ENCODE results near the gene PROSER3.

Gene PROSER3

DNA sequence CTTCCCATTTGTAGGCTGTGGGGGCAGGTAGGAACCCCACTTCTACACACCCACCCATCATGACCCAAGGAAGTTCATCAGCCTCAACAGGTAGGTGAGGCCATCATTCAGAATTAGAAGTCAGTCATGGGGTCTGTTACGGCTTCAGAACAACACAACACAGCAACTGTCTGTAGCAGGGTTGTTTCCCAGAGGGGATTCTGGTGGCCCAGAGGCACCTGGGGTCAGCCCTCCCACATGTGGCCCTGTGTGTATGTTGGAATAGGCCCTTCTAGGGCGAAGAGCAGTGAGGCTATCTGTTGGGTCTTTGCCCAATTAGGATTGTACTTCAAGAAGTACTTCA is 19.1 kb upstream of the PROSER3 start:
- no peak for DNase-seq (ENCODE audit: low read depth)

DNA sequence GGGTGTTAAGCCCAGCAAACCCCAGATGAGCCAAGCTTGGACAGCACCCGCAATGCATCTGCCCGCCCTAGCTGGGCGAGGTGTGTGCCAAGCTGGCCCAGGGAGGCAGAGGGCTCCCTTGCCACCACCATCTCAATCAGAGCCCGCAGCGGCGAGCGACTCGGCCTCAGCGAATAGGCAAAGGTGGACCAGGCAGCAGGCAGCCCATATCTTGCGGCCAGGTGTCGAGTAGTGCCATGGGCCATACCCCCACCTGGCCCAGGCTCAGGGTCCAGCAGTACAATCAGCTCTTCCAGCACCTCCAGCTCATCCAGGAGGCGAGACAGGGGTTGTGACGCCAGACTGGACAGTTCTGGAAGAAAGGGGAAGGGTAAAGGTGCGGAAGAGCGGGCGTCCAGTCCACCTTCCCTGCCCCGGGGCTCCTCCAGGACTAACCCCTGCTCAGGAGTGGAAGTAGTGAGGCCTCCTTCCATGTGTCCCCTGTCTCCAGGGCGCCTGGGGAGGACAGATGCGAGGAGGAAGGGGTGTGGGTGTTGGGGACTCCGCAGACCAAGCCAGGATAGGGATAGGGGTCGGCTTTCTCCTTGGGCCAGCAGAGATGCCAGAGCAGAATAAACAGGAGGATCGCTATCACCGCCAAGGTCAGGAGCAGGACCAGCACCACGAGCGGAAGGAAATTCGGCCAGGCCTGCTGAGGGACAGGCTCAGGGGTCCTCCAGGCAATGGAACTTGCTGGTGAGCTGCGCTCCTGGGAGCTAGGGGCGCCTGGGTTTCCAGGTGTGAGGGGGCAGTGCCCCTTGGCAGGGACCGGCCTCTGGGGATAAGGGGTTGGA is 18.5 kb upstream of the PROSER3 start:
- DNase-seq (ENCODE audit: low read depth), result no peak

DNA sequence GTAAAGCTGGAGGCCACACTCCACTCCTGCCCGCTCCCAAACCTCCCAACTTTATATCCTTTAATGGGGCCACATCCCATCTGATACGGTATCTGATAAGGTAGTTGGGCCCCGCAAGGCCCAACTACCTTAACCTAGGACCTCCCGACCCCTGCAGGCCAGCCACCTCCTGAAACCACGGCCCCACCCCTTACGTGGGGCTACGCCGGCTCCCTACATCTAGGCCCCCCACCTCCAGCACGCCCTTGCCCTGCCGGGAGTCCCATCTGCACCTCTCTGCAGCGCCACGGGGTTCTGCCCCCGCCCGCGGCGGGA is 17.9 kb upstream of the PROSER3 start:
- DNase-seq (ENCODE audit: low read depth), result no peak

DNA sequence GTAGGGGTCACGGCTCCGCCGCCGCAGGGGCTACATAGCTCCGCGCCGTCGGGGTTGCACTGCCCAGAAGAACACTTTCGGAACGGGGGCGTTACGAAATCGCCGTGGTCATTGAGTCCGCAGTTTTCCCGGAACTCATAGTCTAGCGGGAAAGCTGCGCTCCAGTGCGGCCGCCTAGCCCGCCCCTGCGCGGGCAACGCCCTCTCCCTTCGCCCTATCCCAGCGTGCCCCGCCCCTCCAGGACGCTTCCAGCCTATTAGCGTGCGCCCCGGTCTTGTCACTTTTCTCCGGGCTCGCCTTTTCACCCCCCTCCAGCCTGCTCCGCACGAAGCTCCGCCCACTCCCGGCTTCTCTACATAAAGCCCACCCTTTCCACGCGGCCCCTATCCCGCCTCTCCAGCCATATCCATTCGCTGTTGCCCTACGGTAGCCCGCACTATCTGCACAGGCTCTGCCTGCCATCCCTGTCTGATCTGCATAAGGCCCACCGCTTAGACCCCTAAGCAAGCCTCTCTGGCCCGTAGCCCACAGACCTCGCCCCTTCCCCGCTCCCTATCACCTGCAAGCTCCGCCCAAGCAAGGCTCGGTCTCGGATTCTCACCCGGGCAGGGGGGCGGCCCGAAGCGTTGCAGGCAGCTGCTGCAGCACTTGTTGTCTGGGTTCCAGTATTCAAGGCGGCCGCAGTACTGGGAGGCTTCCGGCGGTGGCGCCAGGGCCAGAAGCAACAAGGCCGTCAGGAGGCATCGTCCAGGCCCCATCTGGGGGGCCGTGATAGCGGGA is 17.4 kb upstream of the PROSER3 start:
- peak; percentile 97 for DNase-seq (ENCODE audit: low read depth)

DNA sequence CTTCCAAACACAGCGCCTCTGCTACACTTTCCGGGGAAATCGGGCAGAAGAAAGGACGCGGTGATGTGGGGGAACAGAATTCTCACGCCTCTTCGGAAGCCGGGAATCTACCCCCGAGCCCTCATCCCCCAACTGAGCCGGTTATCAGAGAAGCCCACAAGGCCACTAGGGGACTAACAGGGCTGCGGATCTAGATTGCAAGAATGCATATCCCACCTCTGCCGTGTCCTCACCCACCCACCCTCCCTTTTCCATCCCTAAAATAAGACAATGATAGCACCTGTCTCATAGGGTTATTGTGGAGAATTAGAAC is 16.8 kb upstream of the PROSER3 start:
- DNase-seq (ENCODE audit: low read depth), result no peak

DNA sequence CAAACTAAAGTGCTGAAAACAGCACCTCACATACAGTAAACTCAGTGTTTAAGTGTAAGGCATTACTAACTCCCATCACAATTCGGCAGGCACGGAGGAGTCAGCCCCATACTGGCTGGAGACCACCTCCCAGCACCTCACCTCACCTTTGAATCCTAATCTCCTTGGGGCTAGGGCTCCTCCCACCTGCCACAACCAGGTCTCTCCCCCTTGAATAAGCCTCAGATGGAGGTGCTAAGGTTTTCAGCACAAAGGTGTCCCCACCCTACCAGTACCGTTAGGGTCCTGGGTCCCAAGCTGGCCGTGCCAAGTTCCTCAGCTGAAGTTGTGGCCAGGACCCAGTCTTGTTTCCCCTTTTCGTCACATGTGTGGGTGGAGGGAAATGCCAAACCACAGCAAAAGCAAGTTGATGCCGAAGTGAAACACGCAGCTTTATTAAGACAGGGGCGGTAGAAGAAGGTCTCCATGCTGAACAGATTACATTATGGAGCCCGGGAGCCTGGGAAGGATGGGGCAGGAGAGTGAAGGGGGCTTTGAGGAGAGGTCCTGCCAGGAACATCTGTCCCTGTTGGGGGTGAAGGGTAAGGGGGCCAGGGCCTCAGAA is 15.8 kb upstream of the PROSER3 start, which contains the start of gene IGFLR1:
TSS of gene IGFLR1 (minus strand) at position 332 of the 604 bp plus-strand sequence. CDS start 1,272 bp downstream, outside the sequence.
- no peak for DNase-seq (ENCODE audit: low read depth)

DNA sequence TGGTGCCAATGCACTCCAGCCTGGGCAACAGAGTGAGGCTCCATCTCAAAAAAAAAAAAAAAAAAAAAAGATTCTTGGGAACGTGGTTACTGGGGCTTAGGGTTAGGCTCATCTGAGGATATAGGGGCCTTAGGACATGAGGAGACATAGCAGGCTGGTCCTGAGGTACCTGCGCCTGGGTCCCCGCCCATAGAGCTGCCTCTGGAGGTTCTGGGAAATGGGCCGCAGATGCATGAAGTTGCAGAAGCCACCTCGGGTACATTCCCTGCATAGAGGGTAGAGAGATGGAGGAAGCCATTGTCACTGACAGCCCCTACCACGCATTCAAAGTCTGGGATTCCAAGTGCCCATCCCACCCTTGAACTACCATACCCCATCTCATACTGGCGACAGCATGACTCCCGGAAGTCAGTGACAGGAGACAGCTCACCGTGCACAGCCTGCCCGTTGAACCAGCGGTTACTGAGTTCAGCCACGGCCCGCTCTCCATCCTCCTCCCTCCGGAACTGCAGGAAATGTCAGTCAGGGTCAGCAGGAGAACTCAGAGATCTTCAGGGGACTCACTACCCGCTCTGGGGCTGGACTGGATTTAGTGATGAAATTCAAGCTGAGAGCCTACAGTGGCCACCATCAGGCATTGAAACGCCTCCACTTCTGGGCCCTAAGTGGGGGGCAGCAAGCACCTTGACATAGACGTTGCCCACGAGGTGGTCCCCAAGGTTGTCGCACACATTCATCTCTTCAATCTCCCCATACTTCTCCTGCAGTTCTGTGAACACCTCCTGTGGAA is 14.1 kb upstream of the PROSER3 start:
- no peak for DNase-seq (ENCODE audit: low read depth)

DNA sequence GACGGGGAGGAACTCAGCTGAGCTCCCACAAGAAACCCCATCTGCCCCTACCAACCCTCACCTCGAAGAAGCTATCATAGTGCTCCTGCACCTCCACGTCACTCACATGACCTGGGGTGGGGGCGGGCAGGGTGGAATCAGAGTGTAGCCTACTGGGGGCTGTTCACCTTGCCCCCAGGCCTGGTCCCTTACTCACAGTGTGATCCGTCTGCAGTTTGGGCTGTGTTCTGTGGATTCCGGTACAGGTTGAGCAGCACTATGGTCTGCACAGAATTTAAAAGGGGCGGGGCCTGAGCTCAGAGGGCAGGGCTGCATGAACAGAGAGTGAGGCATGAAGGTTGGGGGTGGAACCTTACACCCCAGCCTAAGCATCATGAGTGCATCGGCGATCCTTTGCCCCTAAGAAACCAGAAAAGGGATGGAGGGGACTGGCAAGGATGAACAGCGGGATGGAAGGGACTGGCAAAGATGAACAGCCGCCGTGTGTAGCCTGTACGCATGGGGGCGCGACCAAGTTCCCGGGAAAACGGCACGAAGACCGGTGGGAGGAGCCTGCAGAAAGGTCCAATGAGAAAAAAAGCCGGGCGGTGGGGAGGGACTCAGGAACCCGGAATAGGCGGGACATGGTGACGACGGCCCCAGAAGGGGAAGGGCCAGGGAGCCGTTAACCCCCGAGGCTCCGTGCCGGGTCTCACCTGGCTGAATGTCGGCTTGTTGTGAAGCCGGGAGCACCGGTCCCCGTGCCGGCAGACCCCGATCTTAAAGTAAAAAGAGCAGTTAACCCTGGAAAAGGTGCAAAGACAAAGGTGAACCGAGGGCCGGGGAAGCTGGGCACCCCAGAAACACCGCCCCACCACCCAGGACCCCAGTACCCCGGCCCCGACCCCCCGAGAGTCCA is 13.3 kb upstream of the PROSER3 start:
- DNase-seq (ENCODE audit: low read depth), result peak; percentile 94

DNA sequence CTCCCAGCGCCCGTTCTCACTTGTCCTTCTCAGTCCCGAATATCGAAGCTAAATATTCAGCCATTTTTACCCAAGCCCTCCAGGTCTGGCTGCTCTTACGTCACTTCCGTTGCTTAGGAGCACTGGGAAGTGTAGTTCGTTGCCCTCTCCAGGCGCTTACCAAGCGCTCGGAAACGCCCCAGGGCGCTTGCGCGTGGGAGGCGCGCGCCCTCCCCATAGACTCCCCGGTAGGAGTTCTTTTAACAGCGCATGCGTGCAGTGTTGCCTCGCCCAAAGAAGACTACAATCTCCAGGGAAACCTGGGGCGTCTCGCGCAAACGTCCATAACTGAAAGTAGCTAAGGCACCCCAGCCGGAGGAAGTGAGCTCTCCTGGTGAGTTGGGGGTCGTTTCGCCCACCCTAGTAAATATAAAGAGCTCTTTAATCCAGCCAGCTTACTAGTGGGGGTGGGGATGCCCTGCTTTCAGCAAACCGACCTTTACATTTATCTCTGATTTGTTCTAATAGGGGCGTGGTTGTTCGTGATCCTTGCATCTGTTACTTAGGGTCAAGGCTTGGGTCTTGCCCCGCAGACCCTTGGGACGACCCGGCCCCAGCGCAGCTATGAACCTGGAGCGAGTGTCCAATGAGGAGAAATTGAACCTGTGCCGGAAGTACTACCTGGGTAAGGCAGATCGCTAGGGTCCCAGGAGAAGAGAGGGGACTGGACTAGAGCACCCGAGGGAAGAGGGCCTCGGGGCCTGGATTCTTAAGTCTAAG is 12.5 kb upstream of the PROSER3 start, which contains the start of the genes PSENEN and U2AF1L4:
TSS of gene PSENEN (plus strand) at position 324 of the 759 bp plus-strand sequence. CDS start at position 604, 280 bp downstream.
TSS of gene U2AF1L4 (minus strand) at position 91 of the 759 bp plus-strand sequence. CDS start at position 64, 27 bp downstream.
- DNase-seq (ENCODE audit: low read depth), result peak; percentile 99

DNA sequence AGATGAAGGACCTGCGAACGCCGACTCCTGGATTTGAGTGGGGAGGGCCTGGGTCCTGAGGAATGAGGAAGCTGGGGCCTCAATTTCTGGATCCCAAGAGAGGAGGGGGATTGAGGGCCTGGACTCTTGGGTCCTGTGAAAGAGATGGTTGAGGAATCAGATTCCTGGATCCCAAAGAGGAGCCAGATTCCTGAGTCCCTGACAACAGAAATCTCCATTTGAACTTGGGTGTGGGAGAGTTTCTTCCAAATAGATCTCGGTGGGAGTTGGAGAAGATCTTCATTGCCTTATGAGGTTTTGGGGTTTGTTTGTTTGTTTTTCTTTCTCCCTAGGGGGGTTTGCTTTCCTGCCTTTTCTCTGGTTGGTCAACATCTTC is 11.9 kb upstream of the PROSER3 start:
- no peak for DNase-seq (ENCODE audit: low read depth)

DNA sequence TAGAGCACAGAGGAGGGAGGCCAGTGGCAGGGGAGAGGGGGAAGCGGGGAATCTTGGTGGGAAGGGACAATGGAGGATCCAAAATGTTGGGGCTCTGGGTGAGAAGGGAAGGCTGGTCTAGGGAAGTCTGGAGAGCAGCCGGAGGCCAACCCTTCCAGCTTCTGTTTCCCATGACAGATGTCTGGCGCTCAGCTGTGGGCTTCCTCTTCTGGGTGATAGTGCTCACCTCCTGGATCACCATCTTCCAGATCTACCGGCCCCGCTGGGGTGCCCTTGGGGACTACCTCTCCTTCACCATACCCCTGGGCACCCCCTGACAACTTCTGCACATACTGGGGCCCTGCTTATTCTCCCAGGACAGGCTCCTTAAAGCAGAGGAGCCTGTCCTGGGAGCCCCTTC is 11.4 kb upstream of the PROSER3 start:
- no peak for DNase-seq (ENCODE audit: low read depth)

DNA sequence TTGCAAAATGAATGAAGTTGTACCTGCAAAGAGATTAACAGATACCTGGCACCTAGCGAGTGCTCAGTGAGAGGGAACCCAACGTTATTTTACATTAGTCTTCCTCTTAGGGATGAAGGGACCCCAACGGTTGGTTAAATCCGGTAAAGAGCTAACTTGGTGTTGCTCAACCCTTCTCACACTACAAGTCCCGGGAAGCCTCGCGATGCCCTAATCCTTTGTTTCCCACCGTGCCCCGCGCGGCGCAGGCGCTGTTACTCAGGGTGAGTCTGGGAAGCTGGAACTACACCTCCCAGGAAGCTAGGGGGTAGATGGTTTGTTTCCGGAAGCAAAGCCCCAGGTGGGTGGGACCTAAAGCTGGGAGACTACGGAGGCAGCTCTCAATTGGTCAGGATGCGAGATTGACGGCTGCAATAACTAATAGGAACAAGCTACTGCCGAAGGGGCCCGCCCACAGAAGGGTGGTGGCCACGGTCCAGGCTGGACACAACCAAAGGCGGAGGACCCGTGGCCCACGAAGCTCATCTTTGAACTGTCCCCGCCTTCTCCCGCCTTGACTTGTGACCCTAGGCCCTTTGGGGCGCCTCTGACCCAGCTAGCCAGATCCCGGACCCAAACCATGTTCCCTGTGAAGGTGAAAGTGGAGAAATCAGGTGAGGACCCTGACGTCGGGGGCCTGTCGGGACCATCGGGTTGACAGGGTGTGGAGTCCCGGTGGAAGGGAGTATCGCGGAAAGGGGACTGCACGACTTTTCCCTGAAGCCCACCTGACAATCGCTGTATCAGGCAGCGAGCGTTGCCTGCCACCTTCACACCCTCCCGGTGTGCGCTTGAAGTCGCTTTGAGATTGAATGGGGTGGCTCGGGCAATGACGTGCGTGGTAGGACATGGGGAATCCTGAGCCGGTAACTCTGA is 9.6 kb upstream of the PROSER3 start, which contains the start of gene LIN37:
TSS of gene LIN37 (plus strand) at position 471 of the 915 bp plus-strand sequence. CDS start at position 620, 149 bp downstream.
- DNase-seq (ENCODE audit: low read depth), result peak; percentile 99

DNA sequence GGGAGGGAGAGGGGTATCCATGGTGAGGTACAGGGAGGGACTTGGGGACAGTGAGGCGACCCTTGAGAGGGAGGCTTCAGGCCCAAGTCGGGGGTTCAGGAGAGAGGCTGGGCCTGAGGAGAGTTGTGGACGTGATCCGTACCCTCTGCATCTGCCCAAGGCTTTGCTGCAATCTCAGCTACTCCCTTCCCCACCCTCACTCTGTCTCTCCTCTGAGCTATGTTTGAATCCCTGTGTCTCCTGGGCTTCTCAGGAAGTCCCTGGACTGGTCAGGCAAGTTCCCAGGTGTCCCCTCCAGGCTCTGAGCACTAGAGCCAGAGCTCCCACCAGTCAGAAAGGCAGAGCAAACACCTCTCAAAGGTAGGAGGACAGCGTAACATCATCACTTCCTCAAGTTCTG is 7.8 kb upstream of the PROSER3 start:
- no peak for DNase-seq (ENCODE audit: low read depth)

DNA sequence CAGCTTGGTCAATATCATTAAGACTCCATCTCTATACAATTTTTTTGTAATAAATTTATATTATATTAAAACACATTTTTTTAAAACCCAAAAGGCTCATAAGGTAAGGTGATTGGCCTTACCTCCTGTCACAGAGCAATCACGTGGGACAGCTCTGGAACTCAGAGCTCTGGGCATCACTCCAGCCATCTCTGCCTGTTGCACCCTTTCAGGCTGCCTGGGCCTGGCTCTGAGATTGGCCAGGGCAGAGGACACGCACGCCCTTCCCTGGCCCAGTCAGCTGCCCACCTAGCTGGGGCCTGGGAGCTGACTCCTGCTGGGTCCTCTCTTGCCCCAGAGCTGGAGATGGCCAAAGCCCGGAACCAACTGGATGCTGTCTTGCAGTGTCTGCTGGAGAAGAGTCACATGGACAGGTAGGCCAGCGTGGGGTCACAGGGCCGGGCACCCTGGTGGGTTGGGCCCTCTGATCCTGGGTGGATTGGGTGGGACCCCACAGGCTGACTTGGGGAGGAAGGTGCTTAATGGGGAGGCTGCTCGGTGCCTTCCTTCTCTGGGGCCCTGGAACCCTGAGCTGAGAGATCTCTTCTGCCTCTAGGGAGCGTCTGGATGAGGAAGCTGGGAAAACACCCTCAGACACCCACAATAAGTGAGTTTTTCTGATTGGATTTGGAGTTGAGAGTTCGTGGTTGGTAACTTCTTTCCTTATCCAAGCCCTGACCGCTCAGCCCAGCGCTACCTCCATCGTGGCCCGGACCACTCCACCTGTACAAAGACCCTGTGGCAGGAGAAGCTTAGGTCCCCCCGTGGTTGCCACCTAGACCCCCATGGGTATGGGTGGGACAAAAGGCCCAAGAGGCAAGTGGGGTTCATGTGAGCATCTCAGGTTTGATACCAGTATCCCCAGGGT is 5.9 kb upstream of the PROSER3 start:
- no peak for DNase-seq (ENCODE audit: low read depth)

DNA sequence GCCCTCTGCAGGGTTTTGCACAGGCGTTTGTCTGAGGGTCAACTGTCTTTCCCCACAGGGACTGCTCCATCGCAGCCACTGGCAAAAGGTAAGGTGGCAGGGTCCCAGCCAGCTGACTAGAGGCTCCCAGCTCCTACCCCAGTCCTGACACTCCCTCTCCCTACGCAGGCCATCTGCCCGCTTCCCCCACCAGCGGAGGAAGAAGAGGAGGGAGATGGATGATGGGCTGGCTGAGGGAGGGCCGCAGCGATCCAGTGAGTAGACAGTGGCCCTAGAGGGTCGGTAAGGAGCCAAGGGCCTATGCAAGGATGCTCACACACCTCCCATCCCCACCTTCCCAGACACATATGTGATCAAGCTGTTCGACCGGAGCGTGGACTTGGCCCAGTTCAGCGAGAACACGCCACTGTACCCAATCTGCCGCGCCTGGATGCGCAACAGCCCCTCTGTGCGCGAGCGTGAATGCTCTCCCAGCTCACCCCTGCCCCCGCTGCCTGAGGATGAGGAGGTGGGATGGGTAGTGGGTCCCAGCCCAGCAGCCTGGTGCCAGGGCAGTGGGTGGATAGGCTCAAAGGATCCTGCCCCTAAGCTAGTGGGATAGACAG is 5.1 kb upstream of the PROSER3 start:
- DNase-seq (ENCODE audit: low read depth), result no peak

DNA sequence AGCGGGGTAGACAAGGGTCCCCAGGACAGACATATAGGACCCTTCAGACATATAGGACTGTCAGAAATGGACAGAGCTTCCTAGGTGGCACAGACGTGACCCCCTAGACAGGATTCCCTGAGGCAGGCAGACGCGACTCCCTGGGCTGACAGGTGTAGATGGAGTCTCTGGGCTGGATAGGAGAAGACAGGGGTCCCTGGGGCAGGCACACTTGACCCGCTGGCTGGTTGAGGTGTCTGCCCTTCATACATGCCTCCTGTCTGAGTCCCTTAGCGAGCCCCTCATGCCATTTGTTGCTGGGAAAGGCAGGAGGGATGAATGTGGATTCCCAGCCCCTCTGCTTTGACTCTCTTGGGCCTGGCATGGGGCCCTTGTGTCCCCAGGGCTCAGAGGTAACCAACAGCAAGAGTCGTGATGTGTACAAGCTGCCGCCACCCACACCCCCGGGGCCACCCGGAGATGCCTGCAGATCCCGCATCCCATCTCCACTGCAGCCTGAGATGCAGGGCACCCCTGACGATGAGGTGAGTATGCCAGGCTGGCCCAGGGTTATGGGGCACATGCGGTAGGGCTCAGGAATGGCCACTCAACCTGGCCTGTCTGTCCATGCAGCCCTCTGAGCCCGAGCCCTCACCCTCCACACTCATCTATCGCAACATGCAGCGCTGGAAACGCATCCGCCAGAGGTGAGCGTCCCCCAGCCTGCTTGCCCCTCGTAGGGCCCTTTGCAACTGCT is 4.2 kb upstream of the PROSER3 start:
- DNase-seq (ENCODE audit: low read depth), result no peak

Measured in fibroblast of gingiva (primary cell).